Measurements from ENCODE around the gene OR2D3. TPM values are rescaled to one million over a fixed set of nuclear protein-coding genes. Genes with fewer than 3 reads are reported as not detected.
A peak's percentile ranks its signal among the peaks of the same experiment; 100 is the strongest.

The OR2D3 gene
- total RNA-seq, 1 donor from 2014 or later: not detected

GRCh38 chr11:6919698-6920097 lies 1.1 kb upstream of the OR2D3 start:
- H3K4me1 Mint-ChIP-seq (ENCODE audit: unreplicated experiment): no peaks in the 10 kb centered on the region
- no peak overlapping the region for H3K27ac Mint-ChIP-seq (ENCODE audit: unreplicated experiment)
- H3K27me3 Mint-ChIP-seq (ENCODE audit: unreplicated experiment): peaks cover 5% of the 10 kb centered on the region
- no peaks in the 10 kb centered on the region for H3K9me3 Mint-ChIP-seq (ENCODE audit: unreplicated experiment)
- no peak overlapping the region for H3K4me3 Mint-ChIP-seq (ENCODE audit: unreplicated experiment)
- DNase-seq (ENCODE audit: extremely low spot score, unreplicated experiment): no peak
- no peak for TF ChIP-seq CTCF (IDR thresholded peaks at IDR 0.05)
- no peaks in the 10 kb centered on the region for H3K36me3 Mint-ChIP-seq (ENCODE audit: unreplicated experiment)

GRCh38 chr11:6925007-6925577 lies 4.3 kb downstream of the OR2D3 start:
- peaks cover 19% of the 10 kb centered on the region for H3K4me1 Mint-ChIP-seq (ENCODE audit: unreplicated experiment)
- no peak overlapping the region for H3K4me3 Mint-ChIP-seq (ENCODE audit: unreplicated experiment)
- peaks cover 2% of the 10 kb centered on the region for H3K27me3 Mint-ChIP-seq (ENCODE audit: unreplicated experiment)
- H3K27ac Mint-ChIP-seq (ENCODE audit: unreplicated experiment): no peak overlapping the region
- TF ChIP-seq CTCF (IDR thresholded peaks at IDR 0.05): no peak
- H3K36me3 Mint-ChIP-seq (ENCODE audit: unreplicated experiment): no peaks in the 10 kb centered on the region
- DNase-seq (ENCODE audit: extremely low spot score, unreplicated experiment): no peak
- no peaks in the 10 kb centered on the region for H3K9me3 Mint-ChIP-seq (ENCODE audit: unreplicated experiment)

- peaks cover 19% of the 10 kb centered on the region for H3K4me1 Mint-ChIP-seq (ENCODE audit: unreplicated experiment)
- TF ChIP-seq CTCF (IDR thresholded peaks at IDR 0.05): no peak
- no peak for DNase-seq (ENCODE audit: extremely low spot score, unreplicated experiment)
- no peaks in the 10 kb centered on the region for H3K36me3 Mint-ChIP-seq (ENCODE audit: unreplicated experiment)
- peak overlapping the region; percentile 40 for H3K27ac Mint-ChIP-seq (ENCODE audit: unreplicated experiment)
- H3K9me3 Mint-ChIP-seq (ENCODE audit: unreplicated experiment): no peaks in the 10 kb centered on the region
- peaks cover 2% of the 10 kb centered on the region for H3K27me3 Mint-ChIP-seq (ENCODE audit: unreplicated experiment)
- peak overlapping the region; percentile 92 for H3K4me3 Mint-ChIP-seq (ENCODE audit: unreplicated experiment)
Measured at GRCh38 chr11:6925636-6926207, 4.9 kb downstream of the OR2D3 start.

- no peaks in the 10 kb centered on the region for H3K9me3 Mint-ChIP-seq (ENCODE audit: unreplicated experiment)
- H3K4me1 Mint-ChIP-seq (ENCODE audit: unreplicated experiment): peaks cover 19% of the 10 kb centered on the region
- H3K27ac Mint-ChIP-seq (ENCODE audit: unreplicated experiment): peak within 1 kb of the TSS; percentile 40
- H3K4me3 Mint-ChIP-seq (ENCODE audit: unreplicated experiment): peak within 1 kb of the TSS; percentile 92
- H3K36me3 Mint-ChIP-seq (ENCODE audit: unreplicated experiment): no peaks in the 10 kb centered on the region
- no peak for TF ChIP-seq CTCF (IDR thresholded peaks at IDR 0.05)
- H3K27me3 Mint-ChIP-seq (ENCODE audit: unreplicated experiment): peaks cover 2% of the 10 kb centered on the region
- peak; percentile 89 for DNase-seq (ENCODE audit: extremely low spot score, unreplicated experiment)
Measured at GRCh38 chr11:6926208-6927029, 5.6 kb downstream of the OR2D3 start, which contains the start of gene ZNF215. Gene ZNF215 (plus strand): TSS chr11:6926426. CDS start chr11:6932273, 5,847 bp downstream.
